ENCODE measurements around the gene NUCB1. TPM values are rescaled to one million over a fixed set of nuclear protein-coding genes. Genes with fewer than 3 reads are reported as not detected.

Gene NUCB1
- polyA plus RNA-seq, 1 donor (not counting 4 experiments of a cell fraction or from before 2014, with no cell fraction given) = 44.3 TPM

GRCh38 chr19:48872182-48872883, 27.8 kb upstream of the NUCB1 start, which contains the start of gene PPP1R15A:
Gene PPP1R15A, plus strand, starts transcription at chr19:48872421. Its CDS starts 813 bp downstream, at chr19:48873234.
- Histone ChIP-seq H3K4me1 (ENCODE audit: control insufficient read depth, extremely low read depth, insufficient read depth, low read length) (peaks cover 19% of the 10 kb centered on the region), H4K20me1 (ENCODE audit: control insufficient read depth, extremely low read depth, insufficient read depth, low read length) (peaks cover 15% of the 10 kb centered on the region), H3K79me2 (ENCODE audit: control insufficient read depth, insufficient read depth, low read length) (peaks cover 32% of the 10 kb centered on the region), H3K27me3 (ENCODE audit: control insufficient read depth, extremely low read depth, insufficient read depth, low read length) (no peaks in the 10 kb centered on the region), H3K9ac (ENCODE audit: control insufficient read depth, extremely low read depth, insufficient read depth, low read length) (peak within 1 kb of the TSS; percentile 100), H3K9me3 (ENCODE audit: control insufficient read depth, low read depth, low read length) (no peaks in the 10 kb centered on the region), H3K27ac (ENCODE audit: control insufficient read depth, insufficient read depth, low read length) (peak within 1 kb of the TSS; percentile 100), H2AFZ (ENCODE audit: control insufficient read depth, low read length) (peak within 1 kb of the TSS; percentile 74), H3K4me2 (ENCODE audit: control insufficient read depth, extremely low read depth, insufficient read depth, low read depth, low read length) (peak within 1 kb of the TSS; percentile 91), H3K4me3 (ENCODE audit: control insufficient read depth in 2 of 3, extremely low read depth in 1 of 3, insufficient read depth in 2 of 3, low read depth in 1 of 3, low read length in 3 of 3) (peak within 1 kb of the TSS; percentile 99 to 100 (median 100)), H3K9me1 (ENCODE audit: control insufficient read depth, extremely low read depth, insufficient read depth, low read length) (peaks cover 2% of the 10 kb centered on the region), H3K36me3 (ENCODE audit: control insufficient read depth in 2 of 2, extremely low read depth in 1 of 2, insufficient read depth in 2 of 2, low read length in 2 of 2) (peaks cover 22 to 30% of the 10 kb centered on the region in 2 experiments)
- DNase-seq (ENCODE audit: low read depth, low spot score) (peak; percentile 97), FAIRE-seq (peak; percentile 80)
- TF ChIP-seq CTCF (optimal IDR thresholded peaks at IDR 0.05 in 1 of 3, IDR thresholded peaks at IDR 0.05 in 1 of 3, conservative IDR thresholded peaks at IDR 0.05 in 1 of 3; ENCODE audit: extremely low read depth in 1 of 3, insufficient read depth in 2 of 3, low read length in 3 of 3) (no peak), EZH2 (IDR thresholded peaks at IDR 0.05; ENCODE audit: low read length) (no peak)
- dilution Hi-C loops (cut with MboI; ENCODE audit: extremely low pct_ligation_motif_present, low sequenced_read_pairs) = no loop called here

- peaks cover 32% of the 10 kb centered on the region for H3K79me2 ChIP-seq (ENCODE audit: control insufficient read depth, insufficient read depth, low read length)
- H3K4me2 ChIP-seq (ENCODE audit: control insufficient read depth, extremely low read depth, insufficient read depth, low read depth, low read length) = peak overlapping the region; percentile 91
- H2AFZ ChIP-seq (ENCODE audit: control insufficient read depth, low read length) = no peak overlapping the region
- DNase-seq (ENCODE audit: low read depth, low spot score) (peak; percentile 77), FAIRE-seq (no peak)
- peaks cover 2% of the 10 kb centered on the region for H3K9me1 ChIP-seq (ENCODE audit: control insufficient read depth, extremely low read depth, insufficient read depth, low read length)
- peaks cover 12% of the 10 kb centered on the region for H3K4me1 ChIP-seq (ENCODE audit: control insufficient read depth, extremely low read depth, insufficient read depth, low read length)
- H3K9ac ChIP-seq (ENCODE audit: control insufficient read depth, extremely low read depth, insufficient read depth, low read length) = peak overlapping the region; percentile 100
- H3K27ac ChIP-seq (ENCODE audit: control insufficient read depth, insufficient read depth, low read length) = peak overlapping the region; percentile 100
- peaks cover 22 to 30% of the 10 kb centered on the region in 2 experiments for H3K36me3 ChIP-seq (ENCODE audit: control insufficient read depth in 2 of 2, extremely low read depth in 1 of 2, insufficient read depth in 2 of 2, low read length in 2 of 2)
- H3K9me3 ChIP-seq (ENCODE audit: control insufficient read depth, low read depth, low read length) = no peaks in the 10 kb centered on the region
- peaks cover 15% of the 10 kb centered on the region for H4K20me1 ChIP-seq (ENCODE audit: control insufficient read depth, extremely low read depth, insufficient read depth, low read length)
- dilution Hi-C loops (cut with MboI; ENCODE audit: extremely low pct_ligation_motif_present, low sequenced_read_pairs) = no loop called here
- no peaks in the 10 kb centered on the region for H3K27me3 ChIP-seq (ENCODE audit: control insufficient read depth, extremely low read depth, insufficient read depth, low read length)
- TF ChIP-seq EZH2 (IDR thresholded peaks at IDR 0.05; ENCODE audit: low read length) = no peak
- no peak for TF ChIP-seq CTCF (optimal IDR thresholded peaks at IDR 0.05 in 1 of 3, IDR thresholded peaks at IDR 0.05 in 1 of 3, conservative IDR thresholded peaks at IDR 0.05 in 1 of 3; ENCODE audit: extremely low read depth in 1 of 3, insufficient read depth in 2 of 3, low read length in 3 of 3)
- peak overlapping the region; percentile 99 to 100 (median 100) for H3K4me3 ChIP-seq (ENCODE audit: control insufficient read depth in 2 of 3, extremely low read depth in 1 of 3, insufficient read depth in 2 of 3, low read depth in 1 of 3, low read length in 3 of 3)
Measured at GRCh38 chr19:48872884-48873475, 27.1 kb upstream of the NUCB1 start.

Data from keratinocyte (primary cell).